ENCODE measurements around the gene NPM1. TPM values are rescaled to one million over a fixed set of nuclear protein-coding genes. Genes with fewer than 3 reads are reported as not detected.
"Not testable (repeated sequence)": the region's sequence is repeated elsewhere in the genome, so short reads cannot be mapped to it uniquely, and the experiment has no call there.

The NPM1 gene
- polyA plus RNA-seq, 3 donors: 1,645 to 2,137 (median 2,053) TPM

- H3K27ac ChIP-seq (ENCODE audit: low read depth, low read length): no peak overlapping the region
- 55 to 60% (median 56%) methylated on average over 3 of the region's 3 CpGs for WGBS, 3 donors
These were observed 18.0 kb downstream of the NPM1 start for GRCh38 chr5:171405615-171406014.

GRCh38 chr5:171407234-171407633 lies 19.6 kb downstream of the NPM1 start:
- WGBS, 3 donors: 71 to 89% (median 82%) methylated on average over 4 of the region's 4 CpGs
- no peak overlapping the region for H3K27ac ChIP-seq (ENCODE audit: low read depth, low read length)

DNA sequence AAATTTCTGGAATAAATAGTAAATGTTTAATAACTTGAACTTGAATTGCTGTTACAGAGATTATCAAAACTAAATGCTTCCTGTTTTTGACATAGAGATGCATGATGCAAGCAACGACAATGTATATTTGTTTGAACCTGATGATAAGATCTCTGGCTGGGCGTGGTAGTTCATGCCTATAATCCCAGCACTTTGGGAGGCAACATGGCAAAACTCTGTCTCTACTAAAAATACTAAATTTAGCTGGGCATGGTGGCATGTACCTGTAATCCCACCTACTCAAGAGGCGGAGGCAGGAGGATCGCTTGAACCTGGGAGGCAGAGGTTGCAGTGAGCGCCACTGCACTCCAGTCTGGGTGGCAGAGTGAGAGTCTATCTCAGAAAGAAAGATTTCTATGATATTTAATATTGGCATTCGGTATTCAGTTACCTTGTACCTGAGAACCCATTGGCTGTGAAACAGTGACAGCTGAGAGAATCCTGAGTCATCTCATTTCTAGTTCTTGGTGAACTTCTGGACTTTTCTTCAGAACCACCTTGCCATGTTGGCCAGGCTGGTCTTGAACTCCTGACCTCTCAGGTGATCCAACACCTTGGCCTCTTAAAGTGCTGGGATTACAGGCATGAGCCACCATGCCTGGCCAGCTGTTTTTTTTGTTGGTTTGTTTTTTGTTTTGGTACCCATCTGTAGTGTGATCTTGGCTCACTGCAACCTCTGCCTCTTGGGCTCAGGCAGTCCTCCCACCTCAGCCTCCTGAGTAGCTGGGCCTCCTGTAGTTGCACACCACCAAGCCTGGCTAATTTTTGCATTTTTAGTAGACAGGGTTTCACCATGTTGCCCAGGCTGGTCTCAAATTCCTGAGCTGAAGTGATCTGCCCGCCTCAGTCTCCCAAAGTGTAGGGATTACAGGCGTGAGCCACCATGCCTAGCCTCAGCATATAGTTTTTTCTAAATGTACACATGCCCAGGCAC lies 21.8 kb downstream of the NPM1 start:
- no peak overlapping the region for H3K27ac ChIP-seq (ENCODE audit: low read depth, low read length)
- WGBS, 3 donors: 87 to 89% (median 88%) methylated on average over 8 of the region's 8 CpGs

DNA sequence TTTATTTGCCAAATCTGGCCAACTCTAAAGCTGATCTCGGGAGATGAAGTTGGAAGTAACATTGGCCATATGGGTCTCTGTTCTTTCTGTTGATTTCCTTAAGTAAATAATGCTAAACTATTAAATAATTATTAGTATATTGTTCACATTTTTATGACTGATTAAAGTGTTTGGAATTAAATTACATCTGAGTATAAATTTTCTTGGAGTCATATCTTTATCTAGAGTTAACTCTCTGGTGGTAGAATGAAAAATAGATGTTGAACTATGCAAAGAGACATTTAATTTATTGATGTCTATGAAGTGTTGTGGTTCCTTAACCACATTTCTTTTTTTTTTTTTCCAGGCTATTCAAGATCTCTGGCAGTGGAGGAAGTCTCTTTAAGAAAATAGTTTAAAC lies 22.5 kb downstream of the NPM1 start:
- H3K27ac ChIP-seq (ENCODE audit: low read depth, low read length): no peak overlapping the region
- WGBS, 3 donors: 0 to 38% (median 29%) methylated on average over 1 of the region's 1 CpG

GRCh38 chr5:171412186-171412585 lies 24.5 kb downstream of the NPM1 start:
- WGBS, 3 donors: 92 to 95% (median 94%) methylated on average over 5 of the region's 5 CpGs

GRCh38 chr5:171413153-171413910 lies 25.7 kb downstream of the NPM1 start:
- WGBS, 3 donors: 87 to 96% (median 93%) methylated on average over 3 of the region's 3 CpGs
- H3K27ac ChIP-seq (ENCODE audit: low read depth, low read length): no peak overlapping the region

More at GRCh38 chr5:171412186-171412585, 24.5 kb downstream of the NPM1 start:
- no peak overlapping the region for H3K27ac ChIP-seq (ENCODE audit: low read depth, low read length)

DNA sequence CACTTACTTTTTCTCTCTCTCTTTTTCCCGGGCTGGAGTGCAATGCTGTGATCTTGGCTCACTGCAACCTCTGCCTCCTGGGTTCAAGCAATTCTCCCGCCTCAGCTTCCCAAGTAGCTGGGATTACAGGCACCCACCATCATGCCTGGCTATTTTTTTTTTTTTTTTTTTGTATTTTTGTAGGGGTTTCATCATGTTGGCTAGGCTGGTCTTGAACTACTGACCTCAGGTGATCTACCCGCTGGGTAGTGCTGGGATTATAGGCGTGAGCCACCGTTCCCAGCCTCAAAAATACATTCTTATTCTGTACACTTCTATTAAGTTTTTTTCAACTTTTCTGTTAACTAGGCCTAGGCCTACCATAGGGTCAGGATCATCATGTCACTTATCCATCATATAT lies 26.3 kb downstream of the NPM1 start:
- 88 to 94% (median 91%) methylated on average over 5 of the region's 5 CpGs for WGBS, 3 donors
- H3K27ac ChIP-seq (ENCODE audit: low read depth, low read length): not testable (repeated sequence)

DNA sequence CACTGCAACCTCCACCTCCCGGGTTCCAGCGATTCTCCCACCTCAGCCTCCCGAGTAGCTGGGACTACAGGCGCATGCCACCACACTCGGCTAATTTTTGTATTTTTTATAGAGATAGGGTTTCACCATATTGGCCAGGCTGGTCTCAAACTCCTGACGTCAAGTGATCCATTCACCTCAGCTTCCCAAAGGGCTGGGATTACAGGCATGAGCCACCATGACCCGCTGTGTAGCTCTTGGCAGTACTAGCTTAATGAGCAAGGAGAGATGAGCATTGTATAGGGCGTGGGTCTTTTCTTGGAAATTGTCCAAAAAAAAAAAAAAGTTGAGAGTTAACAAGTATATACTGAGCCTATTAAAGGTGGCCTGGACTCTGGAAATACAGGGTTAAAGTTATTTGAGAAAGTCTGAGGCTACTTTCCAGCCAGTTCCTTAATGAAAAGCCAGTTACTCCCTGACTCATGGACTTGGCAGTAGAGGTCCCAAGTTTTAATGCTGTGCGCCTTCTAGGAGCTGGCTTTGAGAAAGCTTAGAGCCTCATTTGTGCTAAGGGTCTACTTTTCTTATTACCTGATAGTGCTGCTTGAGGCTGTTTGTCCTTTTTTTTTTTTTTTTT lies 27.6 kb downstream of the NPM1 start:
- no peak overlapping the region for H3K27ac ChIP-seq (ENCODE audit: low read depth, low read length)
- WGBS, 3 donors: 78 to 86% (median 85%) methylated on average over 9 of the region's 9 CpGs

GRCh38 chr5:171416160-171417049 lies 28.8 kb downstream of the NPM1 start:
- WGBS, 3 donors: 86 to 90% (median 89%) methylated on average over 11 of the region's 11 CpGs
- no peak overlapping the region for H3K27ac ChIP-seq (ENCODE audit: low read depth, low read length)

- WGBS, 3 donors: 13 to 15% (median 15%) methylated on average over 25 to 26 of the region's 26 CpGs
- H3K27ac ChIP-seq (ENCODE audit: low read depth, low read length): no peak overlapping the region
These were observed 30.8 kb downstream of the NPM1 start for GRCh38 chr5:171418316-171418981.

GRCh38 chr5:171418982-171419687 lies 31.5 kb downstream of the NPM1 start, which contains the start of gene FGF18:
Gene FGF18, plus strand, starts transcription at chr5:171419647. Its CDS starts 553 bp downstream, at chr5:171420200.
- 0 to 1% (median 0%) methylated on average over 48 to 74 of the region's 74 CpGs for WGBS, 3 donors
- H3K27ac ChIP-seq (ENCODE audit: low read depth, low read length): no peak within 1 kb of the TSS

- H3K27ac ChIP-seq (ENCODE audit: low read depth, low read length): no peak overlapping the region
- 1% methylated on average over 54 to 95 of the region's 95 CpGs for WGBS, 3 donors
These were observed 32.2 kb downstream of the NPM1 start for GRCh38 chr5:171419688-171420430.

DNA sequence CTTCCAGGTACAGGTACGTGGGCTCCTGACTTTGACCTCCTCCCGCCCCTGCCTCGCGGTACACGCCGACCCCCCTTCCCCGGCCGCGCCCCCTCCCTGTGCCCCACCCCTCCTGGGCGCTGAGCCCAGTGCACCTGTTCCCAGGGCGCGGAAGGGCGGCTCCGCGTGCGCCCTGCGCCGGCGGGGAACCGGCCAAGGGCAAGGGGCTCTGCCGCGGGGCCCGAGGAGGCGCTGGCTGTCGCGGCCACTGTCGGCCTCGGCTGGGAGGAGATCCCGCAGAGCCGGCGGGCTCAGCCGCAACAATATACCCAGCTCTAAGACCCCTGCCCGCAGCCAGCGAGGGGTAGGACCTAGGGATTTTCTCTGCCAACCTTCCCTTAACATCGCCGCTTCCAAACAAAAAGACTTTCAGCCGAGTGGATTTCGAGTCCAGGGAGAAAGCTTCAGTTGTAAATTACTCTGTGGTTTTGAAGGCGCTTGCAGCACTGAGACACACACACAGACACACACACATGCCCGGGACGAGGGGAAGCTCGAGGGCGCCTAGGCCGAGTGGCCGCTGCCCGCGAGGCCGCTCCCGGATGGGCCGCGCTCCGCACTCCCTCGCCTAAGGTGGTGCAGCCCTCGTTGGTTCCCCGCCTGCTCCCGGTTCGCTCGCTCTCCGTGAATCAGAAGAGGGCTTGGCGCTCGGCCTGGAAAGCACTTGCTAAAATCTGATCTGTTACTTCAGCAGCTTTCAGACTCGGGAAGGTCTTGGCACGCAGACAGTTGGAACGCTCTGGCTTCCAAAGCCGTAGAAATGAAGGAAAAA lies 33.0 kb downstream of the NPM1 start:
- no peak overlapping the region for H3K27ac ChIP-seq (ENCODE audit: low read depth, low read length)
- WGBS, 3 donors: 1% methylated on average over 57 to 65 of the region's 65 CpGs

DNA sequence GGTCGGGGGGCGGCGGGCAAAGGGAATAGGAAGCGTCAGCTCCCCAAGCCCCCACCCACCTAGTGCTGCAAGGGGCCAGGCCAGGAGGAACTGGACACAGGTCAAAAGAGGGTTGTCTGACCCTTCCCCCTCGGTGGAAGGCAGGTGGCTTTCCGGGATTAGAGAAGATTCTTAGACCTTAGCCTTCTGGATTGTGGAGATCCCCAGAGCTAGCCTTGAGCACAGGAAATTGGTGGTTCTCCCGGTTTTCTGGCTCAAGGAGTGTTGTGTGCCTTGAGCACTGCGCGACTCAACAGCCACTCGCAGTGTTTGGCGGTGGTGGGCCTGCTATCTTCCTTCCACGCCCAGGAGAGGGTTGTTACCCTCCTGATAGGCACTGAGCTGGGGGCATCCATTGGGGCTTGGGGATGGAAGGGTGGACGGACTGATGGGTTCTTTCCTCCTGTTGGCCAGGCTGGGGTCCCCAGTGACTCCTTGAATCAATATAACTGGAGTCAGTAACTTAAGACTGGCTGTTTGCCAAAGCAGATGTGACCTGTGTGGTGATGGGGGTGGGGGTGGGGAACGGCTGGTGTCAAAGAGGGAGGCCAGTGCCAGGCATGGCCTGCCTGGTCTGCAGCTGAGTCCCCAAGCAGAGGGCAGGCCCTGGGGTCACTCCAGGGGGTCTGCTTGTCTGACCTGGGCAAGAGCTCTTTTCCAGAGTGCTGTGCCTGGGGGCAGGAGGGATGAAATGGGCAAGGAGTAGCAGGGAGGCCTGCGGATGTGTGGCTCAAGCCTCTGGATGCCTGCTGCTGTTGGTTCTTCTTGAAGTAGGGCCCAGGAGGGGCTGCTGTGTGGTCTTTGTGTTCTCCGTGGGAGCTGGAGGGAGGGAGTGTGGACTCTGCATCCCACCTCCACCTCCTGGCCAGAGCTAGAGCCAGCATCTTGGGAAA lies 33.9 kb downstream of the NPM1 start:
- no peak overlapping the region for H3K27ac ChIP-seq (ENCODE audit: low read depth, low read length)

More for the DNA sequence above, 33.9 kb downstream of the NPM1 start:
- WGBS, 3 donors: 60 to 67% (median 63%) methylated on average over 16 of the region's 16 CpGs

Data from adipose tissue (tissue), 3 donors.